ENCODE measurements around the gene ZFP1.

DNA sequence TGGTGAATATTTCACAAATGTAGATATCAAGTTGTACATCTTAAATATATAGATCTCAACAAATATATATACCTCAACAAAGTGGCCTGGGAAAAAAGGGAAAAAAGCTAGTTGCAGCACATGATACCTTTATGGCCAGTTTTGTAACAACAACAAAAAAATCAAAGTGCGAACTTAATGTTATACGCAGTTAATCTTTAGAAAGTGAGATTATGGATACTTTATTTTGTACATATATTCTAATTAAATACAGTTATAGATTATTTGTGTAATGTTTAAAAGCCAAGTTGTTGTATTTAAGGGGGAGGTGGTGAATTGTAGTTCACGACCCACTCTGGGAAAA is 385 bp upstream of the ZFP1 start:
- TF ChIP-seq, protein P1, sequence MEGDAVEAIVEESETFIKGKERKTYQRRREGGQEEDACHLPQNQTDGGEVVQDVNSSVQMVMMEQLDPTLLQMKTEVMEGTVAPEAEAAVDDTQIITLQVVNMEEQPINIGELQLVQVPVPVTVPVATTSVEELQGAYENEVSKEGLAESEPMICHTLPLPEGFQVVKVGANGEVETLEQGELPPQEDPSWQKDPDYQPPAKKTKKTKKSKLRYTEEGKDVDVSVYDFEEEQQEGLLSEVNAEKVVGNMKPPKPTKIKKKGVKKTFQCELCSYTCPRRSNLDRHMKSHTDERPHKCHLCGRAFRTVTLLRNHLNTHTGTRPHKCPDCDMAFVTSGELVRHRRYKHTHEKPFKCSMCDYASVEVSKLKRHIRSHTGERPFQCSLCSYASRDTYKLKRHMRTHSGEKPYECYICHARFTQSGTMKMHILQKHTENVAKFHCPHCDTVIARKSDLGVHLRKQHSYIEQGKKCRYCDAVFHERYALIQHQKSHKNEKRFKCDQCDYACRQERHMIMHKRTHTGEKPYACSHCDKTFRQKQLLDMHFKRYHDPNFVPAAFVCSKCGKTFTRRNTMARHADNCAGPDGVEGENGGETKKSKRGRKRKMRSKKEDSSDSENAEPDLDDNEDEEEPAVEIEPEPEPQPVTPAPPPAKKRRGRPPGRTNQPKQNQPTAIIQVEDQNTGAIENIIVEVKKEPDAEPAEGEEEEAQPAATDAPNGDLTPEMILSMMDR (IDR thresholded peaks at IDR 0.05; ENCODE audit: poor library complexity): no peak
- TF ChIP-seq EZH2phosphoT487 (IDR thresholded peaks at IDR 0.05; ENCODE audit: low read depth, severe bottlenecking, unreplicated experiment): no peak
